Activated naive CD4-positive, alpha-beta T cell treated with anti-CD3 and anti-CD28 coated beads, Interleukin-2, amount 10 ng/mL, durations not matched to agents 7 days and 5 days (primary cell): ENCODE results near the gene ZC2HC1C.
"Not testable (repeated sequence)": the region's sequence is repeated elsewhere in the genome, so short reads cannot be mapped to it uniquely, and the experiment has no call there.

ENCODE experiments used
- CTCF ChIA-PET: fragments of 350-600 bp; sonication (Branson Sonifier 250); formaldehyde crosslinking; loops from one replicate; lab custom pipeline; 2021; ENCODE audit warnings: antibody characterized with exemption; lab: Charles Lee
- DNase-seq: peaks from one replicate; pipeline ENCODE4 v3.0.0-alpha.2; 2020
- H3K27ac Mint-ChIP-seq: one replicate; pipeline ENCODE4 v1.8.0; 2021; ENCODE audit warnings: mild to moderate bottlenecking, moderate library complexity, mixed read lengths
- H3K27me3 Mint-ChIP-seq: one replicate; pipeline ENCODE4 v1.8.0; 2021; ENCODE audit warnings: mild to moderate bottlenecking, mixed read lengths
- H3K36me3 Mint-ChIP-seq: one replicate; pipeline ENCODE4 v1.8.0; 2021; ENCODE audit warnings: mixed read lengths
- H3K4me1 Mint-ChIP-seq: one replicate; pipeline ENCODE4 v1.8.0; 2021; ENCODE audit warnings: mixed read lengths
- H3K4me3 Mint-ChIP-seq: one replicate; pipeline ENCODE4 v1.8.0; 2021; ENCODE audit warnings: mild to moderate bottlenecking, moderate library complexity, mixed read lengths
- H3K9me3 Mint-ChIP-seq: one replicate; pipeline ENCODE4 v1.8.0; 2021; ENCODE audit warnings: mixed read lengths

ZC2HC1C gene

GRCh38 chr14:75121552-75121951 is 52.1 kb downstream of the ZC2HC1C start:
- Mint-ChIP-seq H3K27me3 (no peaks in the 10 kb centered on the region), H3K36me3 (peaks cover 43% of the 10 kb centered on the region), H3K27ac (no peak overlapping the region), H3K4me1 (peaks cover 27% of the 10 kb centered on the region), H3K4me3 (no peak overlapping the region), H3K9me3 (no peaks in the 10 kb centered on the region)
- CTCF ChIA-PET, result interaction anchor here (1.5 kb wide), 1 partner anchor 181 kb away, joined by 5 read pairs; no protein-coding TSS in a partner anchor
- no peak for DNase-seq

DNA sequence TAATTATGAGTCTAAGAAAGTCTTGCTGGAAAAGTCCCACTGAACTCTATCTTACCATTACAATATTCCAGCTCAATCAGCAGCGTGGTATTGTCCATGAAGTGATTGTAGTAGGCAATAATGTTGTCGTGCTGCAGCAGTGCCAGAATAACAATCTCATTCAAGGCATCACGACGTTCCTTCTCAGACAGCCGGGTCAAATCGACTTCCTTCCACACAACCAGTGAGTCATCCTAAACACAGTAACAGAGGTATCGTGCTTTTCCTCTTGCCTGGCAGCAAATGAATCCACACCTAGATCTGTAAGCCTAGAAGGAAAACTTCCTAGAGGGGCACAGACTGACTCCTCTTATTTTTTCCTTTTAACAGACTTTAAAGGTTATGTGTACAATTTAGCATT is 54.5 kb downstream of the ZC2HC1C start:
- H3K9me3 Mint-ChIP-seq, result no peaks in the 10 kb centered on the region
- no peak overlapping the region for H3K4me3 Mint-ChIP-seq
- H3K27ac Mint-ChIP-seq, result peak overlapping the region; percentile 16
- peak; percentile 28 for DNase-seq
- H3K27me3 Mint-ChIP-seq, result no peaks in the 10 kb centered on the region
- CTCF ChIA-PET, result interaction anchor here (0.8 to 1.2 kb wide), 2 partner anchors 18 to 263 kb away, joined by 3 read pairs; no protein-coding TSS in a partner anchor
- peaks cover 39% of the 10 kb centered on the region for H3K4me1 Mint-ChIP-seq
- peaks cover 36% of the 10 kb centered on the region for H3K36me3 Mint-ChIP-seq

- Mint-ChIP-seq H3K9me3 (no peaks in the 10 kb centered on the region), H3K4me3 (peak overlapping the region; percentile 97), H3K27me3 (no peaks in the 10 kb centered on the region), H3K36me3 (peaks cover 31% of the 10 kb centered on the region), H3K27ac (peak overlapping the region; percentile 96), H3K4me1 (peaks cover 41% of the 10 kb centered on the region)
- DNase-seq, result no peak
- CTCF ChIA-PET, result interaction anchor here (1.1 to 8.3 kb wide), 4 partner anchors 17 to 265 kb away, joined by 3 to 100 read pairs (median 6); no protein-coding TSS in a partner anchor
Observed at GRCh38 chr14:75125617-75126016, 56.2 kb downstream of the ZC2HC1C start.

DNA sequence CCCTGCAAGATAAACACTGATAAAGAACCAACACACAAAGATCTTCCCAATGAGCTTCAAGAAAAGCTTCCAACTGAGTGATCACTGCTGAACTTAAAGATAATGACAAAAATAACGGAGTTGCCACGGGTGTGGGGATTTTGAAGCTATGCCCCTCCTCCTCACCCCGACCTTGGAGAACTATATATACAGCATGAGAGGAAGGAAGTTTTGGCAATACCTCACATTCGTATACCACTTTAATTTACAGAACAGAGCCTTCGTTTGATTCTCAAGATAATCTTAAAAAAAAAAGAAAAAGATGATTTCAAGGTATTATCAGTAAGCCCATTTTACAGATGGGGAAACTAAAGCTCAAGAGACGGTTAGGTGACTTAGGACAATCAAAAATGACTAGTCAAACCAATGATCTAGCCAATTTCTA is 56.7 kb downstream of the ZC2HC1C start:
- Mint-ChIP-seq H3K27ac (peak overlapping the region; percentile 96), H3K36me3 (peaks cover 32% of the 10 kb centered on the region)

DNA sequence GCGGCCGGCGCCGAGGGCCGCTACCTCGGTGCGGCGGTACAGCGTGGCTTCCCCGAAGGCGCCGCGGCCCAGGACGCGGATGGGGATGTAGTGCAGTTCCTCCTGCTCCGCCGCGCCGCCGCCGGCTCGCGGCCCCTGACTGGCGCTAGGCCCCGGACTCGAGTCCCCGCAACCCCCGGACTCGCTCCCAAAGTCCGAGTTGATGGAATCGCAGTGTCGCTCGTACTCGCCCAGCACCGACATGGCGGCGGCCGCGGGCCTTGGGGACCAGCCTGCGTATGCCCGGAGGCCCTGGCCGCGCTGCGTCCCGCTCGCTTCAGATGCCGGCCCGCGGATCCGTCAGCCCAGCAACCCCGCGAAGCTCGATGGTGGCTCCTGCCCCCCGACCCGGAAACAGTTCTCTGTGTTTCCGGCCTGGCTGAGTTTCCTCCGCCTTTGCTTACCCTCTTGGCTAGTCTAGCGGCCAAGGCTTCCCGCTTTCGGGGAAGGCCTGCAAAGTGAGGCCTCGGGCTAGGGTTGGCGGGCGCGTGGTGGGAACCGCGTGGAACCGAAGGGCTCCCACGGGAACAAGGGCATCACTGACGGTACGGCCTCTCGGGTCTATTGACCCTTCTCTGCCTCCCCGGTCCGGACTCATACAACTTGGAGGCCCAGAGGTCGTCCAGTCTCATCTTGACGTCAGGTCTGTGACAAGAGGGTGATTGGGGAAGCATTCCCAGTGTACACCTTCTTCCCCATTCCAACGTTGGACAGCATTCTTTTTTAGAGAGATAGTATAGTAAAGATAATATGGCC is 57.4 kb downstream of the ZC2HC1C start, which contains the start of gene NEK9:
Gene NEK9, minus strand, starts transcription at position 370 of the 795 bp plus-strand sequence. Its CDS starts 127 bp downstream, at position 243.
- Mint-ChIP-seq H3K27ac (peak within 1 kb of the TSS; percentile 96), H3K36me3 (peaks cover 29% of the 10 kb centered on the region), H3K27me3 (no peaks in the 10 kb centered on the region), H3K9me3 (no peaks in the 10 kb centered on the region), H3K4me1 (peaks cover 41% of the 10 kb centered on the region), H3K4me3 (peak within 1 kb of the TSS; percentile 97)
- peak; percentile 94 for DNase-seq
- CTCF ChIA-PET, result interaction anchor here (1.1 to 8.3 kb wide), 6 partner anchors 38 to 361 kb away, joined by 3 to 100 read pairs (median 6); no protein-coding TSS in a partner anchor

More for the DNA sequence above, 56.7 kb downstream of the ZC2HC1C start:
- CTCF ChIA-PET, result interaction anchor here (1.1 to 8.3 kb wide), 4 partner anchors 37 to 265 kb away, joined by 3 to 100 read pairs (median 6); no protein-coding TSS in a partner anchor
- Mint-ChIP-seq H3K9me3 (no peaks in the 10 kb centered on the region), H3K4me1 (peaks cover 41% of the 10 kb centered on the region), H3K27me3 (no peaks in the 10 kb centered on the region), H3K4me3 (peak overlapping the region; percentile 97)
- DNase-seq, result peak; percentile 26

DNA sequence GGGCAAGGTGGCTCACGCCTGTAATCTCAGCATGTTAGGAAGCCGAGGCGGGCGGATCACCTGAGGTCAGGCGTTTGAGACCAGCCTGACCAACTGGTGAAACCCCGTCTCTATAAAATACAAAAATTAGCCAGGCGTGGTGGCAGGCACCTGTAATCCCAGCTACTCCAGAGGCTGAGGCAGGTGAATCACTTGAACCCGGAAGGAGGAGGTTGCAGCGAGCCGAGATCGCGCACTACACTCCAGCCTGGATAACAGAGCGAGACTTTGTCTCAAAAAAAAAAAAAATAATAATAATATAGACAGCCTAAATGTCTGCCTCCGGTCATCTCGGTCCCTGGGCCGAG is 58.0 kb downstream of the ZC2HC1C start:
- Mint-ChIP-seq H3K36me3 (peaks cover 29% of the 10 kb centered on the region), H3K27ac (peak overlapping the region; percentile 96), H3K4me3 (peak overlapping the region; percentile 97), H3K4me1 (peaks cover 43% of the 10 kb centered on the region)
- CTCF ChIA-PET, result interaction anchor here (1.0 to 8.3 kb wide), 5 partner anchors 39 to 361 kb away, joined by 3 to 100 read pairs (median 5); no protein-coding TSS in a partner anchor
- not testable (repeated sequence) for H3K27me3 Mint-ChIP-seq, H3K9me3 Mint-ChIP-seq
- peak; percentile 35 for DNase-seq

- H3K4me3 Mint-ChIP-seq, result peak overlapping the region; percentile 97
- no peaks in the 10 kb centered on the region for H3K9me3 Mint-ChIP-seq
- H3K27ac Mint-ChIP-seq, result peak overlapping the region; percentile 96
- peaks cover 46% of the 10 kb centered on the region for H3K4me1 Mint-ChIP-seq
- DNase-seq, result no peak
- H3K36me3 Mint-ChIP-seq, result peaks cover 31% of the 10 kb centered on the region
- CTCF ChIA-PET, result interaction anchor here (1.0 to 8.3 kb wide), 4 partner anchors 169 to 360 kb away, joined by 3 to 100 read pairs (median 38); no protein-coding TSS in a partner anchor
- H3K27me3 Mint-ChIP-seq, result no peaks in the 10 kb centered on the region
Observed at GRCh38 chr14:75127903-75128595, 58.6 kb downstream of the ZC2HC1C start.

GRCh38 chr14:75128596-75128990 is 59.2 kb downstream of the ZC2HC1C start:
- Mint-ChIP-seq H3K4me3 (peak overlapping the region; percentile 11), H3K9me3 (no peaks in the 10 kb centered on the region), H3K27me3 (no peaks in the 10 kb centered on the region), H3K36me3 (peaks cover 37% of the 10 kb centered on the region), H3K4me1 (peaks cover 46% of the 10 kb centered on the region), H3K27ac (no peak overlapping the region)
- DNase-seq, result no peak
- CTCF ChIA-PET, result interaction anchor here (1.0 to 8.3 kb wide), 4 partner anchors 169 to 360 kb away, joined by 3 to 100 read pairs (median 38); no protein-coding TSS in a partner anchor
